Naive thymus-derived CD4-positive, alpha-beta T cell (primary cell): ENCODE measurements around the gene CBY2. TPM values are rescaled to one million over a fixed set of nuclear protein-coding genes. Genes with fewer than 3 reads are reported as not detected.
A peak's percentile ranks its signal among the peaks of the same experiment; 100 is the strongest.

Source experiments
- ATAC-seq: fragments of 150-1000 bp; cut with Tn5 transposase; 2 replicates; pipeline ENCODE4 v1.10.0; 2021; ENCODE audit warnings: mild to moderate bottlenecking, moderate library complexity
- CTCF ChIA-PET: fragments of 350-600 bp; sonication (Branson Sonifier 250); formaldehyde crosslinking; loops from one replicate; lab custom pipeline; 2021; ENCODE audit warnings: antibody characterized with exemption; lab: Charles Lee
- POLR2A ChIA-PET: fragments of 350-600 bp; sonication (Branson Sonifier 250); formaldehyde crosslinking; loops from one replicate; lab custom pipeline; 2021; ENCODE audit warnings: antibody characterized with exemption, inconsistent platforms; lab: Charles Lee
- DNase-seq, 9 donors: peaks; one replicate each; pipeline versions ENCODE4 v3.0.0 to v3.0.0-alpha.2; 2020 to 2022; ENCODE audit warnings: mixed read lengths in 1 of 9
- H3K27ac ChIP-seq: one replicate; pipeline ENCODE4 v1.7.0; 2013; ENCODE audit warnings: mild to moderate bottlenecking, low read depth, low read length, moderate library complexity
- H3K27me3 ChIP-seq, 2 donors: one replicate each; pipeline ENCODE4 v1.7.0; 2013; ENCODE audit warnings: low read length in 2 of 2, mild to moderate bottlenecking in 2 of 2, moderate library complexity in 2 of 2; ENCODE audit not compliant: control insufficient read depth in 2 of 2, insufficient read depth in 2 of 2
- H3K36me3 ChIP-seq, 3 experiments: 1 replicate in 2 of 3; 2 replicates in 1 of 3; pipeline ENCODE4 v1.7.0; 2013; ENCODE audit warnings: low read length in 3 of 3, mild to moderate bottlenecking in 3 of 3, moderate library complexity in 1 of 3; ENCODE audit not compliant: insufficient read depth in 3 of 3, control insufficient read depth in 2 of 3
- H3K4me1 ChIP-seq, 2 donors: one replicate each; pipeline ENCODE4 v1.7.0; 2013; ENCODE audit warnings: low read length in 2 of 2, mild to moderate bottlenecking in 2 of 2, moderate library complexity in 1 of 2; ENCODE audit not compliant: control insufficient read depth in 2 of 2, insufficient read depth in 2 of 2
- H3K4me3 ChIP-seq: 2 replicates; pipeline ENCODE4 v1.7.0; 2013; ENCODE audit warnings: mild to moderate bottlenecking, low read length
- H3K9me3 ChIP-seq, 3 experiments: 1 replicate in 2 of 3; 2 replicates in 1 of 3; pipeline ENCODE4 v1.7.0; 2013; ENCODE audit warnings: low read length in 3 of 3; ENCODE audit not compliant: control insufficient read depth in 2 of 3
- H3K27ac Mint-ChIP-seq, 9 donors: one replicate each; pipeline ENCODE4 v1.8.0; 2020 to 2022; ENCODE audit warnings: mixed read lengths in 9 of 9, mild to moderate bottlenecking in 8 of 9, moderate library complexity in 5 of 9, inconsistent platforms in 2 of 9
- H3K27me3 Mint-ChIP-seq, 5 donors: one replicate each; pipeline ENCODE4 v1.8.0; 2021 to 2022; ENCODE audit warnings: mixed read lengths in 5 of 5, mild to moderate bottlenecking in 1 of 5
- H3K36me3 Mint-ChIP-seq, 5 donors: one replicate each; pipeline ENCODE4 v1.8.0; 2020 to 2022; ENCODE audit warnings: mixed read lengths in 5 of 5, mild to moderate bottlenecking in 3 of 5, inconsistent platforms in 1 of 5
- H3K4me1 Mint-ChIP-seq, 7 donors: one replicate each; pipeline ENCODE4 v1.8.0; 2020 to 2022; ENCODE audit warnings: mixed read lengths in 7 of 7, mild to moderate bottlenecking in 3 of 7, inconsistent platforms in 1 of 7
- H3K4me3 Mint-ChIP-seq, 10 donors: one replicate each; pipeline ENCODE4 v1.8.0; 2020 to 2022; ENCODE audit warnings: mild to moderate bottlenecking in 10 of 10, mixed read lengths in 10 of 10, moderate library complexity in 6 of 10, inconsistent platforms in 2 of 10
- H3K9me3 Mint-ChIP-seq, 11 donors: one replicate each; pipeline ENCODE4 v1.8.0; 2020 to 2022; ENCODE audit warnings: mixed read lengths in 11 of 11, mild to moderate bottlenecking in 4 of 11, inconsistent platforms in 1 of 11, moderate library complexity in 1 of 11
- intact Hi-C, 2 donors: fragments of 100-400 bp; cut with micrococcal nuclease; formaldehyde crosslinking; loops; one replicate each; pipeline ENCODE4 v1.15.1; 2023
- polyA plus RNA-seq, 2 donors: library from polyadenylated mRNA; unstranded; fragments of 300-500 nt; fragmentation: Illumina TruSeq; gene quantifications; one replicate each; pipeline ENCODE4 v1.2.3, GENCODE V29; 2021
- total RNA-seq, 6 experiments: library from RNA in 5 of 6; stranded (reverse) in 5 of 6; gene quantifications; 1 replicate in 5 of 6; 2 replicates in 1 of 6; pipeline ENCODE4 v1.2.3 and lab custom pipeline; 2021 to 2026

CBY2 gene
- total and polyA plus RNA-seq, 7 experiments from 2014 or later = 0.40 TPM; not detected in 6

GRCh38 chr13:45732916-45733315 lies 30.8 kb downstream of the CBY2 start:
- no peaks in the 10 kb centered on the region for H3K36me3 ChIP-seq
- no peak for ATAC-seq
- no peaks in the 10 kb centered on the region for H3K4me1 Mint-ChIP-seq
- H3K9me3 ChIP-seq = no peaks in the 10 kb centered on the region
- no peaks in the 10 kb centered on the region for H3K4me1 ChIP-seq
- H3K9me3 Mint-ChIP-seq = peaks cover 0 to 4% (median 0%) of the 10 kb centered on the region in 11 donors
- H3K27ac ChIP-seq = no peak overlapping the region
- H3K4me3 Mint-ChIP-seq = no peak overlapping the region
- H3K4me3 ChIP-seq = no peak overlapping the region
- peaks cover 0 to under 1% (median 0%) of the 10 kb centered on the region in 5 donors for H3K27me3 Mint-ChIP-seq
- intact Hi-C loops = no loop called here
- no peaks in the 10 kb centered on the region for H3K27me3 ChIP-seq
- H3K27ac Mint-ChIP-seq = no peak overlapping the region
- no peak for DNase-seq
- ChIA-PET CTCF (no interaction called here), POLR2A (no interaction called here)
- H3K36me3 Mint-ChIP-seq = no peaks in the 10 kb centered on the region

- no peaks in the 10 kb centered on the region for H3K9me3 ChIP-seq
- Mint-ChIP-seq H3K4me1 (no peaks in the 10 kb centered on the region), H3K27me3 (no peaks in the 10 kb centered on the region), H3K9me3 (peaks cover 0 to 4% (median 0%) of the 10 kb centered on the region in 11 donors), H3K27ac (no peak overlapping the region), H3K4me3 (no peak overlapping the region), H3K36me3 (no peaks in the 10 kb centered on the region)
- no peaks in the 10 kb centered on the region for H3K27me3 ChIP-seq
- CTCF ChIA-PET = interaction anchor here (0.9 kb wide), 1 partner anchor 110 kb away, joined by 3 read pairs; no protein-coding TSS in a partner anchor
- no peaks in the 10 kb centered on the region for H3K4me1 ChIP-seq
- H3K36me3 ChIP-seq = no peaks in the 10 kb centered on the region
- POLR2A ChIA-PET = no interaction called here
- intact Hi-C loops = no loop called here
- DNase-seq (no peak), ATAC-seq (no peak)
- no peak overlapping the region for H3K4me3 ChIP-seq
- no peak overlapping the region for H3K27ac ChIP-seq
These were observed 31.2 kb downstream of the CBY2 start for GRCh38 chr13:45733361-45733760.

- no peaks in the 10 kb centered on the region for H3K36me3 ChIP-seq
- no peaks in the 10 kb centered on the region for H3K4me1 Mint-ChIP-seq
These were observed 35.5 kb downstream of the CBY2 start for GRCh38 chr13:45737571-45738017.

GRCh38 chr13:45742985-45743384 lies 40.9 kb downstream of the CBY2 start:
- Histone ChIP-seq H3K36me3 (no peaks in the 10 kb centered on the region), H3K4me3 (no peak overlapping the region), H3K9me3 (no peaks in the 10 kb centered on the region), H3K4me1 (no peaks in the 10 kb centered on the region), H3K27ac (no peak overlapping the region), H3K27me3 (no peaks in the 10 kb centered on the region)
- no peak for DNase-seq
- Mint-ChIP-seq H3K27ac (no peak overlapping the region), H3K36me3 (no peaks in the 10 kb centered on the region), H3K27me3 (peaks cover 0 to 6% (median 0%) of the 10 kb centered on the region in 5 donors), H3K4me3 (no peak overlapping the region), H3K4me1 (no peaks in the 10 kb centered on the region), H3K9me3 (no peaks in the 10 kb centered on the region)
- ChIA-PET CTCF (no interaction called here), POLR2A (no interaction called here)
- no peak for ATAC-seq
- intact Hi-C loops = no loop called here

More at GRCh38 chr13:45737571-45738017, 35.5 kb downstream of the CBY2 start:
- no peak for ATAC-seq
- Mint-ChIP-seq H3K27ac (no peak overlapping the region), H3K9me3 (peaks cover 0 to 4% (median 0%) of the 10 kb centered on the region in 11 donors), H3K4me3 (no peak overlapping the region), H3K27me3 (no peaks in the 10 kb centered on the region), H3K36me3 (no peaks in the 10 kb centered on the region)
- POLR2A ChIA-PET = no interaction called here
- Histone ChIP-seq H3K9me3 (no peaks in the 10 kb centered on the region), H3K27ac (no peak overlapping the region), H3K4me1 (no peaks in the 10 kb centered on the region), H3K4me3 (no peak overlapping the region), H3K27me3 (no peaks in the 10 kb centered on the region)
- intact Hi-C loops = no loop called here
- DNase-seq = peak in 1 of 9 donors; percentile 5
- CTCF ChIA-PET = no interaction called here

GRCh38 chr13:45744979-45745378 lies 42.9 kb downstream of the CBY2 start:
- no peak overlapping the region for H3K27ac Mint-ChIP-seq

GRCh38 chr13:45747071-45747470 lies 45.0 kb downstream of the CBY2 start:
- H3K27ac Mint-ChIP-seq = no peak overlapping the region
- no peak for ATAC-seq
- intact Hi-C loops = no loop called here
- H3K27me3 Mint-ChIP-seq = peaks cover 0 to 13% (median 0%) of the 10 kb centered on the region in 5 donors
- H3K9me3 ChIP-seq = no peaks in the 10 kb centered on the region
- no peaks in the 10 kb centered on the region for H3K36me3 ChIP-seq
- H3K36me3 Mint-ChIP-seq = no peaks in the 10 kb centered on the region
- no peak overlapping the region for H3K4me3 ChIP-seq
- no peak overlapping the region for H3K27ac ChIP-seq
- H3K4me3 Mint-ChIP-seq = no peak overlapping the region
- no peak for DNase-seq
- ChIA-PET CTCF (no interaction called here), POLR2A (no interaction called here)
- H3K27me3 ChIP-seq = no peaks in the 10 kb centered on the region
- no peaks in the 10 kb centered on the region for H3K4me1 ChIP-seq
- H3K9me3 Mint-ChIP-seq = no peaks in the 10 kb centered on the region
- H3K4me1 Mint-ChIP-seq = no peaks in the 10 kb centered on the region

More at GRCh38 chr13:45744979-45745378, 42.9 kb downstream of the CBY2 start:
- CTCF ChIA-PET = no interaction called here
- Histone ChIP-seq H3K27ac (no peak overlapping the region), H3K4me3 (no peak overlapping the region), H3K4me1 (no peaks in the 10 kb centered on the region), H3K9me3 (no peaks in the 10 kb centered on the region), H3K27me3 (no peaks in the 10 kb centered on the region), H3K36me3 (no peaks in the 10 kb centered on the region)
- ATAC-seq (no peak), DNase-seq (no peak)
- peaks cover 0 to 9% (median 0%) of the 10 kb centered on the region in 5 donors for H3K27me3 Mint-ChIP-seq
- no peak overlapping the region for H3K4me3 Mint-ChIP-seq
- H3K36me3 Mint-ChIP-seq = no peaks in the 10 kb centered on the region
- no peaks in the 10 kb centered on the region for H3K4me1 Mint-ChIP-seq
- H3K9me3 Mint-ChIP-seq = no peaks in the 10 kb centered on the region
- POLR2A ChIA-PET = no interaction called here
- intact Hi-C loops = no loop called here

- Histone ChIP-seq H3K36me3 (no peaks in the 10 kb centered on the region), H3K27me3 (no peaks in the 10 kb centered on the region), H3K27ac (no peak overlapping the region), H3K4me1 (no peaks in the 10 kb centered on the region), H3K4me3 (no peak overlapping the region), H3K9me3 (no peaks in the 10 kb centered on the region)
- Mint-ChIP-seq H3K9me3 (peaks cover 0 to 2% (median 0%) of the 10 kb centered on the region in 11 donors), H3K4me1 (peaks cover 0 to 2% (median 0%) of the 10 kb centered on the region in 7 donors), H3K36me3 (no peaks in the 10 kb centered on the region), H3K27me3 (peaks cover 0 to 7% (median 0%) of the 10 kb centered on the region in 5 donors), H3K4me3 (no peak overlapping the region), H3K27ac (no peak overlapping the region)
- POLR2A ChIA-PET = no interaction called here
- intact Hi-C loops = no loop called here
- ATAC-seq = no peak
- DNase-seq = no peak
- CTCF ChIA-PET = no interaction called here
These were observed 47.0 kb downstream of the CBY2 start for GRCh38 chr13:45748941-45749759.
